ENCODE data around the gene ERLEC1. TPM values are rescaled to one million over a fixed set of nuclear protein-coding genes. Genes with fewer than 3 reads are reported as not detected.
"Not testable (repeated sequence)": the region's sequence is repeated elsewhere in the genome, so short reads cannot be mapped to it uniquely, and the experiment has no call there.

Gene ERLEC1
- total RNA-seq, 1 donor = 95.2 TPM

- no peak overlapping the region for H3K4me3 ChIP-seq (ENCODE audit: insufficient read depth, low read length)
- H3K36me3 ChIP-seq (ENCODE audit: insufficient read depth, low read length) = no peaks in the 10 kb centered on the region
- no peak overlapping the region for H3K27ac ChIP-seq (ENCODE audit: low read depth, low read length)
- no peaks in the 10 kb centered on the region for H4K20me1 ChIP-seq (ENCODE audit: insufficient read depth, low read length)
- H3K27me3 ChIP-seq (ENCODE audit: insufficient read depth, low read length) = no peaks in the 10 kb centered on the region
- TF ChIP-seq, protein P1, sequence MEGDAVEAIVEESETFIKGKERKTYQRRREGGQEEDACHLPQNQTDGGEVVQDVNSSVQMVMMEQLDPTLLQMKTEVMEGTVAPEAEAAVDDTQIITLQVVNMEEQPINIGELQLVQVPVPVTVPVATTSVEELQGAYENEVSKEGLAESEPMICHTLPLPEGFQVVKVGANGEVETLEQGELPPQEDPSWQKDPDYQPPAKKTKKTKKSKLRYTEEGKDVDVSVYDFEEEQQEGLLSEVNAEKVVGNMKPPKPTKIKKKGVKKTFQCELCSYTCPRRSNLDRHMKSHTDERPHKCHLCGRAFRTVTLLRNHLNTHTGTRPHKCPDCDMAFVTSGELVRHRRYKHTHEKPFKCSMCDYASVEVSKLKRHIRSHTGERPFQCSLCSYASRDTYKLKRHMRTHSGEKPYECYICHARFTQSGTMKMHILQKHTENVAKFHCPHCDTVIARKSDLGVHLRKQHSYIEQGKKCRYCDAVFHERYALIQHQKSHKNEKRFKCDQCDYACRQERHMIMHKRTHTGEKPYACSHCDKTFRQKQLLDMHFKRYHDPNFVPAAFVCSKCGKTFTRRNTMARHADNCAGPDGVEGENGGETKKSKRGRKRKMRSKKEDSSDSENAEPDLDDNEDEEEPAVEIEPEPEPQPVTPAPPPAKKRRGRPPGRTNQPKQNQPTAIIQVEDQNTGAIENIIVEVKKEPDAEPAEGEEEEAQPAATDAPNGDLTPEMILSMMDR (IDR thresholded peaks at IDR 0.05; ENCODE audit: extremely low read depth, low read depth, low read length) = no peak
- no peak overlapping the region for H2AFZ ChIP-seq (ENCODE audit: low read length)
- no peaks in the 10 kb centered on the region for H3K4me1 ChIP-seq (ENCODE audit: insufficient read depth, low read length)
- no peaks in the 10 kb centered on the region for H3K9me3 ChIP-seq (ENCODE audit: low read depth, low read length)
- no peak overlapping the region for H3K4me2 ChIP-seq (ENCODE audit: insufficient read depth, low read length)
- no peaks in the 10 kb centered on the region for H3K79me2 ChIP-seq (ENCODE audit: insufficient read depth, low read length)
- no peak for DNase-seq (ENCODE audit: insufficient read length, low spot score, missing footprints)
These were observed 53.7 kb downstream of the ERLEC1 start for GRCh38 chr2:53840580-53840979.

GRCh38 chr2:53841651-53842050 is 54.8 kb downstream of the ERLEC1 start:
- H3K36me3 ChIP-seq (ENCODE audit: insufficient read depth, low read length); H3K4me1 ChIP-seq (ENCODE audit: insufficient read depth, low read length); H2AFZ ChIP-seq (ENCODE audit: low read length); H3K4me2 ChIP-seq (ENCODE audit: insufficient read depth, low read length); H3K27me3 ChIP-seq (ENCODE audit: insufficient read depth, low read length); H3K79me2 ChIP-seq (ENCODE audit: insufficient read depth, low read length); H3K9me3 ChIP-seq (ENCODE audit: low read depth, low read length); H4K20me1 ChIP-seq (ENCODE audit: insufficient read depth, low read length); H3K4me3 ChIP-seq (ENCODE audit: insufficient read depth, low read length); DNase-seq (ENCODE audit: insufficient read length, low spot score, missing footprints); H3K27ac ChIP-seq (ENCODE audit: low read depth, low read length): not testable (repeated sequence)

DNA sequence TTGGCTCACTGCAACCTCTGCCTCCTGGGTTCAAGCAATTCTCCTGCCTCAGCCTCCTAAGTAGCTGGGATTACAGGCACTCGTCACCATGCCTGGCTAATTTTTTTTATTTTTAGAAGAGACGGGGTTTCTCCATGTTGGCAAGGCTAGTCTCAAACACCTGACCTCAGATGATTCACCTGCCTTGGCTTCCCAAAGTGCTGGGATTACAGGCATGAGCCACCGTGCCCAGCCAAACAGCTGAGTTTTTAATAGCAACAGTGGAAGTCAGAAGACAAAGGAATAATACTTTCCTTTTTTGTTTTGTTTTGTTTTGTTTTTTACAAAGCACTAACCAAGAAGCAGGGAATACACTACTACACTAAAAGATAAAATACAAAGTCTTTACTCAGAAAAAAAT is 56.0 kb downstream of the ERLEC1 start:
- no peaks in the 10 kb centered on the region for H3K36me3 ChIP-seq (ENCODE audit: insufficient read depth, low read length)
- no peaks in the 10 kb centered on the region for H3K79me2 ChIP-seq (ENCODE audit: insufficient read depth, low read length)
- TF ChIP-seq, protein P1 (IDR thresholded peaks at IDR 0.05; ENCODE audit: extremely low read depth, low read depth, low read length) = no peak
- no peak overlapping the region for H2AFZ ChIP-seq (ENCODE audit: low read length)
- H3K9me3 ChIP-seq (ENCODE audit: low read depth, low read length) = no peaks in the 10 kb centered on the region
- H3K27me3 ChIP-seq (ENCODE audit: insufficient read depth, low read length) = no peaks in the 10 kb centered on the region
- H3K4me2 ChIP-seq (ENCODE audit: insufficient read depth, low read length) = no peak overlapping the region
- no peaks in the 10 kb centered on the region for H3K4me1 ChIP-seq (ENCODE audit: insufficient read depth, low read length)
- H3K4me3 ChIP-seq (ENCODE audit: insufficient read depth, low read length) = no peak overlapping the region
- DNase-seq (ENCODE audit: insufficient read length, low spot score, missing footprints) = no peak
- no peak overlapping the region for H3K27ac ChIP-seq (ENCODE audit: low read depth, low read length)
- H4K20me1 ChIP-seq (ENCODE audit: insufficient read depth, low read length) = no peaks in the 10 kb centered on the region

DNA sequence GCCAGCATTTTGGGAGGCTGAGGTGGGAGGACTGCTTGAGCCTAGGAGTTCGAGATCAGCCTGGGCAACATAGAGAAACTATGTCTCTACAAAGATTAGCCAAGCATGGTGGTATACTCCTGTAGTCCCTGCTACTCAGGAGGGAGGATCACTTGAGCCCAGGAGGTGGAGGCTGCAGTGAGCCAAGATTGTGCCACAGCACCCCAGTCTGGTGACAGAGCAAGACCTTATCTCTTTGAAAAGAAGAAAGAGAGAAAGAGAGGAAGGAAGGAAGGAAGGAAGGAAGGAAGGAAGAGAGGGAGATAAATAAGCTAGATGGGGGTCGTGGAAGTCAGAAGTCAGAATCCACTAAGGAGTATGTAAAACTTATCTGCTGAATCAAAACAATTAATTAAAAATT is 56.8 kb downstream of the ERLEC1 start:
- no peaks in the 10 kb centered on the region for H3K4me1 ChIP-seq (ENCODE audit: insufficient read depth, low read length)
- H3K36me3 ChIP-seq (ENCODE audit: insufficient read depth, low read length) = no peaks in the 10 kb centered on the region
- H3K4me3 ChIP-seq (ENCODE audit: insufficient read depth, low read length) = no peak overlapping the region
- no peaks in the 10 kb centered on the region for H4K20me1 ChIP-seq (ENCODE audit: insufficient read depth, low read length)
- H3K27ac ChIP-seq (ENCODE audit: low read depth, low read length) = no peak overlapping the region
- no peak overlapping the region for H2AFZ ChIP-seq (ENCODE audit: low read length)
- H3K9me3 ChIP-seq (ENCODE audit: low read depth, low read length) = no peaks in the 10 kb centered on the region
- TF ChIP-seq, protein P1 (IDR thresholded peaks at IDR 0.05; ENCODE audit: extremely low read depth, low read depth, low read length) = no peak
- H3K4me2 ChIP-seq (ENCODE audit: insufficient read depth, low read length) = no peak overlapping the region
- DNase-seq (ENCODE audit: insufficient read length, low spot score, missing footprints) = no peak
- no peaks in the 10 kb centered on the region for H3K27me3 ChIP-seq (ENCODE audit: insufficient read depth, low read length)
- no peaks in the 10 kb centered on the region for H3K79me2 ChIP-seq (ENCODE audit: insufficient read depth, low read length)

All from osteoblast (primary cell).